NCI-H774 (cell line): Measurements from ENCODE around the gene BPHL.
"Not testable (repeated sequence)": the region's sequence is repeated elsewhere in the genome, so short reads cannot be mapped to it uniquely, and the experiment has no call there.

ENCODE experiments used
- DNase-seq: peaks from one replicate; lab custom pipeline; 2025; lab: John Stamatoyannopoulos, UW

Gene BPHL

GRCh38 chr6:3122823-3123182 is 4.3 kb downstream of the BPHL start:
- no peak for DNase-seq

- no peak for DNase-seq
These were observed 6.2 kb downstream of the BPHL start for GRCh38 chr6:3124667-3125066.

GRCh38 chr6:3125815-3126214 is 7.3 kb downstream of the BPHL start:
- no peak for DNase-seq

GRCh38 chr6:3128356-3129108 is 10.0 kb downstream of the BPHL start:
- no peak for DNase-seq

- DNase-seq = no peak
These were observed 13.2 kb downstream of the BPHL start for GRCh38 chr6:3131695-3132094.

GRCh38 chr6:3133515-3133914 is 15.0 kb downstream of the BPHL start:
- no peak for DNase-seq

- peak; percentile 76 for DNase-seq
These were observed 17.3 kb downstream of the BPHL start for GRCh38 chr6:3135668-3136291.

GRCh38 chr6:3136292-3137011 is 17.9 kb downstream of the BPHL start:
- peak; percentile 16 for DNase-seq

- no peak for DNase-seq
These were observed 18.7 kb downstream of the BPHL start for GRCh38 chr6:3137057-3137777.

GRCh38 chr6:3137873-3138272 is 19.4 kb downstream of the BPHL start:
- not testable (repeated sequence) for DNase-seq

GRCh38 chr6:3138341-3138740 is 19.8 kb downstream of the BPHL start:
- no peak for DNase-seq

- DNase-seq = peak; percentile 91
These were observed 20.8 kb downstream of the BPHL start for GRCh38 chr6:3139090-3139903.

GRCh38 chr6:3140201-3140600 is 21.7 kb downstream of the BPHL start:
- no peak for DNase-seq

- no peak for DNase-seq
These were observed 24.0 kb downstream of the BPHL start for GRCh38 chr6:3142536-3142935.

- DNase-seq = no peak
These were observed 24.6 kb downstream of the BPHL start for GRCh38 chr6:3143158-3143557.

- DNase-seq = no peak
These were observed 26.1 kb downstream of the BPHL start for GRCh38 chr6:3144571-3144970.

GRCh38 chr6:3147914-3148757 is 29.6 kb downstream of the BPHL start:
- DNase-seq = no peak

GRCh38 chr6:3151691-3152090 is 33.2 kb downstream of the BPHL start:
- peak; percentile 61 for DNase-seq

GRCh38 chr6:3152689-3153088 is 34.2 kb downstream of the BPHL start:
- DNase-seq = no peak

- not testable (repeated sequence) for DNase-seq
These were observed 36.9 kb downstream of the BPHL start for GRCh38 chr6:3155416-3155815.
